GM12878 (cell line): ENCODE measurements around the gene ABCC1. TPM values are rescaled to one million over a fixed set of nuclear protein-coding genes. Genes with fewer than 3 reads are reported as not detected.

Source experiments
- ATAC-seq: fragments of 200-7000 bp; cut with Tn5 transposase; 3 replicates; pipeline ENCODE4 v1.9.1; 2020; ENCODE audit warnings: mild to moderate bottlenecking, moderate library complexity
- BruUV-seq: library from RNA; stranded (reverse); fragments of 400-500 nt; replicated peaks from 2 replicates; lab custom pipeline; 2021; lab: Mats Ljungman, UMichigan
- CTCF ChIA-PET: fragments of 300-600 bp; sonication (Branson Sonifier 250); formaldehyde crosslinking; extraction: SDS; loops from one replicate; lab custom pipeline; 2021; ENCODE audit warnings: inconsistent platforms; lab: Yijun Ruan, JAX
- POLR2A ChIA-PET: fragments of 350-600 bp; formaldehyde crosslinking; extraction: SDS; loops from one replicate; lab custom pipeline; 2021; ENCODE audit warnings: inconsistent platforms; lab: Charles Lee
- RAD21 ChIA-PET: fragments of 300-600 bp; sonication (Branson Sonifier 250); formaldehyde crosslinking; loops from one replicate; lab custom pipeline; 2023; ENCODE audit warnings: antibody characterized with exemption; ENCODE audit not compliant: unreplicated experiment; lab: Charles Lee
- SMC1A ChIA-PET: fragments of 300-600 bp; sonication (Branson Sonifier 250); formaldehyde crosslinking; loops from one replicate; lab custom pipeline; 2023; ENCODE audit not compliant: unreplicated experiment, uncharacterized antibody; lab: Charles Lee
- DNase-seq: peaks from one replicate; pipeline ENCODE4 v3.0.0-alpha.2; 2011; ENCODE audit warnings: low read depth, low spot score
- FAIRE-seq: peaks from 3 replicates; lab custom pipeline; 2011; peaks lifted over from hg19 to GRCh38; lab: Jason Lieb, UNC
- H2AFZ ChIP-seq: 2 replicates; pipeline ENCODE4 v1.6.0; 2011; ENCODE audit warnings: low read depth, low read length, control low read depth; ENCODE audit not compliant: control insufficient read depth
- H3K27ac ChIP-seq: 2 replicates; pipeline ENCODE4 v1.5.1; 2011; ENCODE audit warnings: control low read depth; ENCODE audit not compliant: control insufficient read depth, insufficient read depth
- H3K27me3 ChIP-seq, 2 experiments: replicated peaks in 1 of 2; 2 replicates each; pipeline versions ENCODE4 v1.6.0 to v1.6.1; 2011; ENCODE audit warnings: low read length in 1 of 2; ENCODE audit not compliant: control insufficient read depth in 2 of 2, insufficient read depth in 2 of 2
- H3K36me3 ChIP-seq, 2 experiments: 2 replicates each; pipeline ENCODE4 v1.5.1; 2011; ENCODE audit warnings: low read length in 1 of 2; ENCODE audit not compliant: control insufficient read depth in 2 of 2, insufficient read depth in 2 of 2
- H3K4me1 ChIP-seq: 2 replicates; pipeline ENCODE4 v1.6.1; 2011; ENCODE audit warnings: mild to moderate bottlenecking, low read length, moderate library complexity, mixed read lengths; ENCODE audit not compliant: control insufficient read depth, insufficient read depth
- H3K4me2 ChIP-seq: 2 replicates; pipeline ENCODE4 v1.6.0; 2011; ENCODE audit warnings: control low read depth; ENCODE audit not compliant: control insufficient read depth, insufficient read depth
- H3K4me3 ChIP-seq: fragments of 200-600 bp; sonication (generic); 2 replicates; pipeline ENCODE4 v1.5.1; 2016
- H3K79me2 ChIP-seq: 2 replicates; pipeline ENCODE4 v1.6.0; 2011; ENCODE audit warnings: low read length; ENCODE audit not compliant: control insufficient read depth, insufficient read depth
- H3K9ac ChIP-seq: 2 replicates; pipeline ENCODE4 v1.8.0; 2011; ENCODE audit warnings: low read length, control low read depth, mixed read lengths; ENCODE audit not compliant: control insufficient read depth, insufficient read depth
- H3K9me3 ChIP-seq: replicated peaks from 3 replicates; pipeline ENCODE4 v1.5.1; 2011; ENCODE audit warnings: mild to moderate bottlenecking, low read length; ENCODE audit not compliant: control insufficient read depth, insufficient read depth
- H4K20me1 ChIP-seq: 2 replicates; pipeline ENCODE4 v1.6.0; 2011; ENCODE audit not compliant: control insufficient read depth, insufficient read depth
- ATF3 ChIP-seq: IDR thresholded peaks from 2 replicates; pipeline ENCODE4 v1.6.1; 2011; ENCODE audit warnings: low read depth, mild to moderate bottlenecking, low read length, moderate library complexity, borderline replicate concordance; ENCODE audit errors: extremely low read depth
- BHLHE40 ChIP-seq, 2 experiments: fragments of 450-650 bp in 1 of 2; IDR thresholded peaks; 2 replicates each; pipeline ENCODE4 v1.6.1; 2011 to 2017; ENCODE audit warnings: low read depth in 2 of 2, borderline replicate concordance in 1 of 2, improper control_type of control experiment in 1 of 2, low read length in 1 of 2, mild to moderate bottlenecking in 1 of 2
- CBX5 ChIP-seq: sonication (generic); IDR thresholded peaks from 2 replicates; pipeline ENCODE4 v1.6.1; 2016; ENCODE audit warnings: low read depth, moderate library complexity, mild to moderate bottlenecking, inconsistent platforms
- CHD2 ChIP-seq: IDR thresholded peaks from 2 replicates; pipeline ENCODE4 v1.6.1; 2011; ENCODE audit warnings: low read depth, low read length, improper control_type of control experiment, borderline replicate concordance
- EP300 ChIP-seq, 2 experiments: fragments of 150-350 bp in 1 of 2; IDR thresholded peaks; 2 replicates each; pipeline ENCODE4 v1.6.1; 2011 to 2012; ENCODE audit warnings: low read depth in 2 of 2, low read length in 2 of 2, borderline replicate concordance in 1 of 2, improper control_type of control experiment in 1 of 2, inconsistent platforms in 1 of 2; ENCODE audit not compliant: control insufficient read depth in 1 of 2
- FOS ChIP-seq: IDR thresholded peaks from 3 replicates; pipeline ENCODE4 v1.6.1; 2011; ENCODE audit warnings: borderline replicate concordance; ENCODE audit not compliant: insufficient read length; ENCODE audit errors: extremely low read depth
- IRF4 ChIP-seq: IDR thresholded peaks from 2 replicates; pipeline ENCODE4 v1.6.1; 2011; ENCODE audit warnings: low read depth, low read length
- MXI1 ChIP-seq: fragments of 150-350 bp; IDR thresholded peaks from 2 replicates; pipeline ENCODE4 v1.6.1; 2011; ENCODE audit warnings: low read depth, mild to moderate bottlenecking, inconsistent platforms, low read length, improper control_type of control experiment
- PBX3 ChIP-seq: IDR thresholded peaks from 2 replicates; pipeline ENCODE4 v1.6.1; 2011; ENCODE audit warnings: mild to moderate bottlenecking, low read depth, low read length, moderate library complexity; ENCODE audit not compliant: insufficient replicate concordance
- PKNOX1 ChIP-seq: fragments of 450-650 bp; IDR thresholded peaks from 2 replicates; pipeline ENCODE4 v1.6.1; 2016; ENCODE audit warnings: mild to moderate bottlenecking
- RFX5 ChIP-seq: IDR thresholded peaks from 2 replicates; pipeline ENCODE4 v1.6.1; 2011; ENCODE audit warnings: low read depth, low read length, improper control_type of control experiment
- SIN3A ChIP-seq: IDR thresholded peaks from 2 replicates; pipeline ENCODE4 v1.6.1; 2012; ENCODE audit warnings: low read depth, low read length, improper control_type of control experiment
- SIX5 ChIP-seq: IDR thresholded peaks from 2 replicates; pipeline ENCODE4 v1.6.1; 2011; ENCODE audit warnings: mild to moderate bottlenecking, low read depth, low read length, moderate library complexity; ENCODE audit not compliant: severe bottlenecking
- YBX1 ChIP-seq: fragments of 450-650 bp; IDR thresholded peaks from 2 replicates; pipeline ENCODE4 v1.6.1; 2016; ENCODE audit warnings: antibody characterized with exemption
- ZBED1 ChIP-seq: IDR thresholded peaks from 2 replicates; pipeline ENCODE4 v1.6.1; 2016; ENCODE audit warnings: borderline replicate concordance
- ZNF24 ChIP-seq: fragments of 450-650 bp; IDR thresholded peaks from 2 replicates; pipeline ENCODE4 v1.6.1; 2017; ENCODE audit warnings: antibody characterized with exemption, mild to moderate bottlenecking
- ZNF687 ChIP-seq: fragments of 450-650 bp; IDR thresholded peaks from 2 replicates; pipeline ENCODE4 v1.6.1; 2017; ENCODE audit warnings: mild to moderate bottlenecking, moderate library complexity
- WGBS: methylation state at CpG from one replicate; pipeline ENCODE4 v1.1.6; 2016; ENCODE audit warnings: low lambda C conversion rate; ENCODE audit not compliant: insufficient replicate concordance, insufficient coverage; ENCODE audit errors: missing lambda C conversion rate; 5-methylcytosine and 5-hydroxymethylcytosine counted together
- in situ Hi-C: fragments of 300-500 bp; cut with MboI; formaldehyde crosslinking; loops from 9 replicates; pipeline ENCODE4 v1.14.3; 2018; ENCODE audit warnings: mixed read lengths
- intact Hi-C: fragments of 100-400 bp; cut with micrococcal nuclease; formaldehyde crosslinking; loops from one replicate; pipeline ENCODE4 v1.14.2; 2022; ENCODE audit not compliant: unreplicated experiment
- polyA plus RNA-seq, 11 experiments: library from polyadenylated mRNA; depleted of rRNA in 4 of 11; unstranded in 6 of 11; stranded (reverse) in 5 of 11; fragments of >200 nt; fragmentation: Nextera tagmentation in 4 of 11; fragmentation: Illumina TruSeq in 1 of 11; extraction: Ambion mirVana in 4 of 11; extraction: Trizol in 1 of 11; gene quantifications; 1 replicate in 1 of 11; 2 replicates in 10 of 11; pipeline versions ENCODE4 v1.2.1 to v1.2.3, GENCODE V29; 2011 to 2016; ENCODE audit warnings: inconsistent platforms in 2 of 11, missing spikeins in 2 of 11, low read depth in 1 of 11
- total RNA-seq, 4 experiments: library from RNA; depleted of rRNA in 3 of 4; stranded (reverse); fragments of >200 nt in 3 of 4; fragmentation: Illumina TruSeq in 1 of 4; extraction: Trizol in 1 of 4; gene quantifications; 2 replicates each; pipeline versions ENCODE4 v1.2.1 to v1.2.3, GENCODE V29; 2013 to 2021

ABCC1 gene
- total and polyA plus RNA-seq, 10 of the 15 experiments (the other 5 are each of a cell fraction or from before 2014, with no cell fraction given): 3.2 to 44.6 (median 14.5) TPM

GRCh38 chr16:16188827-16189226 is 239.4 kb downstream of the ABCC1 start (continued):
- TF ChIP-seq ZNF687 (no peak), CHD2 (no peak), IRF4 (no peak)

GRCh38 chr16:16189842-16190241 is 240.4 kb downstream of the ABCC1 start:
- ChIA-PET POLR2A (no interaction called here), RAD21 (no interaction called here), CTCF (interaction anchor here (0.6 kb wide), 1 partner anchor 127 kb away, joined by 3 read pairs; no protein-coding TSS in a partner anchor), SMC1A (no interaction called here)
- Histone ChIP-seq H3K27me3 (no peaks in the 10 kb centered on the region; a peak in 1 of 4 replicates), H3K4me2 (no peak overlapping the region), H3K27ac (no peak overlapping the region), H3K36me3 (no peaks in the 10 kb centered on the region), H3K79me2 (no peaks in the 10 kb centered on the region), H3K4me3 (no peak overlapping the region), H3K9ac (no peak overlapping the region), H2AFZ (no peak overlapping the region), H4K20me1 (no peaks in the 10 kb centered on the region), H3K4me1 (no peaks in the 10 kb centered on the region), H3K9me3 (no peaks in the 10 kb centered on the region)
- FAIRE-seq (no peak), ATAC-seq (no peak), DNase-seq (no peak)
- in situ Hi-C loops (loop anchor here (5.0 kb wide), 1 partner anchor 413 kb away; no protein-coding TSS in a partner anchor), intact Hi-C loops (loop anchor here (10.0 kb wide), 1 partner anchor 425 kb away; no protein-coding TSS in a partner anchor)
- TF ChIP-seq PBX3 (no peak), PKNOX1 (no peak), BHLHE40 (IDR thresholded peaks at IDR 0.05; ENCODE audit: borderline replicate concordance in 1 of 2, low read depth in 2 of 2, low read length in 1 of 2) (no peak), RFX5 (no peak), EP300 (IDR thresholded peaks at IDR 0.05; ENCODE audit: borderline replicate concordance in 1 of 2, control insufficient read depth in 1 of 2, low read depth in 2 of 2, low read length in 2 of 2) (no peak), CBX5 (no peak), ZNF24 (no peak), FOS (no peak), YBX1 (no peak), ZBED1 (no peak), SIX5 (no peak), ATF3 (no peak), MXI1 (no peak), SIN3A (no peak)
- WGBS: 45% methylated on average over 8 of the region's 8 CpGs
- no TSS peak for BruUV-seq
